Measurements from ENCODE around the gene COP1. TPM values are rescaled to one million over a fixed set of nuclear protein-coding genes. Genes with fewer than 3 reads are reported as not detected.
"Not testable (repeated sequence)": the region's sequence is repeated elsewhere in the genome, so short reads cannot be mapped to it uniquely, and the experiment has no call there.

COP1 gene
- total and polyA plus RNA-seq, 2 of the 8 experiments (the other 6 are each of a cell fraction or from before 2014, with no cell fraction given) = 26.2 to 44.9 TPM

DNA sequence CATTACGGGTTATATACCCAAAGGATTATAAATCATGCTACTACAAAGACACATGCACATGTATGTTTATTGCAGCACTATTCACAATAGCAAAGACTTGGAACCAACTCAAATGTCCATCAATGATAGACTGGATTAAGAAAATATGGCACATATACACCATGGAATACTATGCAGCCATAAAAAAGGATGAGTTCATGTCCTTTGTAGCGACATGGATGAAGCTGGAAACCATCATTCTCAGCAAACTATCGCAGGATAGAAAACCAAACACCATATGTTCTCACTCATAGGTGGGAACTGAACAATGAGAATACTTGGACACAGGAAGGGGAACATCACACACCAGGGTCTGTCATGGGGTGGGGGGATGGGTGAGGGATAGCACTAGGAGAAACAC, 119.3 kb downstream of the COP1 start:
- H3K23me2 ChIP-seq (ENCODE audit: low read depth, low read length); H2BK120ac ChIP-seq (replicated peaks; ENCODE audit: low read depth, low read length); H4K91ac ChIP-seq (replicated peaks; ENCODE audit: insufficient read length, low read length); H3K18ac ChIP-seq (ENCODE audit: extremely low read depth, low read length); H3K4ac ChIP-seq (replicated peaks; ENCODE audit: insufficient read length, low read depth, low read length); CTCF ChIA-PET (ENCODE audit: partially characterized antibody); H3K9me3 ChIP-seq (ENCODE audit: insufficient read depth in 2 of 2, low read depth in 1 of 2, low read length in 1 of 2); H2BK15ac ChIP-seq (ENCODE audit: low read length); H2BK5ac ChIP-seq (ENCODE audit: low read depth, low read length); H2AK5ac ChIP-seq (ENCODE audit: low read depth, low read length); H2AFZ ChIP-seq (ENCODE audit: low read length); FAIRE-seq; H3K9ac ChIP-seq (replicated peaks in 1 of 4; ENCODE audit: extremely low read depth in 1 of 4, low read depth in 3 of 4, low read length in 3 of 4); H3K36me3 ChIP-seq (ENCODE audit: control insufficient read depth in 2 of 4, insufficient read depth in 4 of 4, low read length in 3 of 4); H2BK20ac ChIP-seq (ENCODE audit: low read length); H3K27me3 ChIP-seq (replicated peaks in 1 of 4; ENCODE audit: control insufficient read depth in 3 of 4, extremely low read depth in 1 of 4, insufficient read depth in 3 of 4, low read length in 3 of 4); H2BK12ac ChIP-seq (ENCODE audit: low read depth, low read length); DNase-seq (ENCODE audit: low read depth in 1 of 2, low spot score in 2 of 2); H3K14ac ChIP-seq (ENCODE audit: insufficient read length); H3K79me2 ChIP-seq (ENCODE audit: control insufficient read depth in 1 of 2, insufficient read depth in 2 of 2, low read length in 2 of 2); POLR2A ChIA-PET (ENCODE audit: partially characterized antibody); H4K20me1 ChIP-seq (replicated peaks in 1 of 2; ENCODE audit: control insufficient read depth in 1 of 2, insufficient read depth in 2 of 2, low read length in 2 of 2); H3K56ac ChIP-seq (replicated peaks; ENCODE audit: insufficient read length, low read depth, low read length); H3K4me2 ChIP-seq (ENCODE audit: insufficient read depth in 1 of 2, low read depth in 2 of 2, low read length in 2 of 2); H3K4me3 ChIP-seq (ENCODE audit: extremely low read depth in 1 of 4, insufficient read depth in 2 of 4, low read depth in 3 of 4, low read length in 4 of 4); H3K4me1 ChIP-seq (replicated peaks in 1 of 4; ENCODE audit: control insufficient read depth in 3 of 4, insufficient read depth in 4 of 4, low read length in 3 of 4); H3K79me1 ChIP-seq (ENCODE audit: low read depth, low read length); H4K5ac ChIP-seq (ENCODE audit: insufficient read length, low read depth, low read length); H3K27ac ChIP-seq (ENCODE audit: low read depth, low read length); H3K23ac ChIP-seq (ENCODE audit: insufficient read length); H4K8ac ChIP-seq (ENCODE audit: extremely low read depth, insufficient read depth, low read length): not testable (repeated sequence)
- WGBS, 2 experiments (ENCODE audit: extremely low coverage in 1 of 2, insufficient coverage in 1 of 2, insufficient read length in 1 of 2, insufficient replicate concordance in 2 of 2, low coverage in 1 of 2, low lambda C conversion rate in 2 of 2, missing lambda C conversion rate in 1 of 2) = 90% methylated on average over 3 of the region's 3 CpGs; no CpG with 5 or more reads in 1 of the 2 experiments
